ENCODE measurements around the gene FYCO1.
"Not testable (repeated sequence)": the region's sequence is repeated elsewhere in the genome, so short reads cannot be mapped to it uniquely, and the experiment has no call there.

The FYCO1 gene

GRCh38 chr3:45995236-45996192, at the start of gene FYCO1:
Gene FYCO1, minus strand, starts transcription at chr3:45995824. Its CDS starts 10,914 bp downstream, at chr3:45984910.
- peak; percentile 90 for DNase-seq

GRCh38 chr3:46038916-46039315, 43.3 kb upstream of the FYCO1 start:
- no peak for DNase-seq

- DNase-seq: not testable (repeated sequence)
Observed at GRCh38 chr3:46038071-46038470, 42.4 kb upstream of the FYCO1 start.

- DNase-seq: no peak
Observed at GRCh38 chr3:46036191-46036590, 40.6 kb upstream of the FYCO1 start.

- no peak for DNase-seq
Observed at GRCh38 chr3:46031747-46032146, 36.1 kb upstream of the FYCO1 start.

- no peak for DNase-seq
Observed at GRCh38 chr3:46031269-46031668, 35.6 kb upstream of the FYCO1 start.

GRCh38 chr3:46030626-46031025, 35.0 kb upstream of the FYCO1 start:
- no peak for DNase-seq

GRCh38 chr3:46029953-46030543, 34.4 kb upstream of the FYCO1 start:
- DNase-seq: no peak

GRCh38 chr3:46027736-46028397, 32.2 kb upstream of the FYCO1 start:
- DNase-seq: no peak

GRCh38 chr3:46027021-46027705, 31.5 kb upstream of the FYCO1 start, which contains the start of gene XCR1:
Gene XCR1, minus strand, starts transcription at chr3:46027483. Its CDS starts 5,536 bp downstream, at chr3:46021947.
- no peak for DNase-seq

GRCh38 chr3:46025139-46025538, 29.5 kb upstream of the FYCO1 start:
- DNase-seq: no peak

- no peak for DNase-seq
Observed at GRCh38 chr3:46024131-46024530, 28.5 kb upstream of the FYCO1 start.

- no peak for DNase-seq
Observed at GRCh38 chr3:46022909-46023785, 27.5 kb upstream of the FYCO1 start.

- no peak for DNase-seq
Observed at GRCh38 chr3:46021516-46021915, 25.9 kb upstream of the FYCO1 start.

- DNase-seq: no peak
Observed at GRCh38 chr3:46020766-46021510, 25.3 kb upstream of the FYCO1 start.

- no peak for DNase-seq
Observed at GRCh38 chr3:46019707-46020106, 24.1 kb upstream of the FYCO1 start.

GRCh38 chr3:46017720-46018119, 22.1 kb upstream of the FYCO1 start:
- DNase-seq: peak; percentile 61

GRCh38 chr3:46013316-46014094, 17.9 kb upstream of the FYCO1 start:
- no peak for DNase-seq

- DNase-seq: no peak
Observed at GRCh38 chr3:46012246-46012645, 16.6 kb upstream of the FYCO1 start.

GRCh38 chr3:46010519-46011113, 15.0 kb upstream of the FYCO1 start:
- no peak for DNase-seq
